NCI-H146 (cell line): ENCODE results near the gene PLEKHH1.
A peak's percentile ranks its signal among the peaks of the same experiment; 100 is the strongest.

Experiments used
- DNase-seq: peaks from one replicate; lab custom pipeline; 2025; lab: John Stamatoyannopoulos, UW

The PLEKHH1 gene

GRCh38 chr14:67567654-67568053 is 34.6 kb downstream of the PLEKHH1 start:
- no peak for DNase-seq

- no peak for DNase-seq
Observed at GRCh38 chr14:67569011-67569650, 36.0 kb downstream of the PLEKHH1 start.

GRCh38 chr14:67569651-67570290 is 36.7 kb downstream of the PLEKHH1 start:
- no peak for DNase-seq

DNA sequence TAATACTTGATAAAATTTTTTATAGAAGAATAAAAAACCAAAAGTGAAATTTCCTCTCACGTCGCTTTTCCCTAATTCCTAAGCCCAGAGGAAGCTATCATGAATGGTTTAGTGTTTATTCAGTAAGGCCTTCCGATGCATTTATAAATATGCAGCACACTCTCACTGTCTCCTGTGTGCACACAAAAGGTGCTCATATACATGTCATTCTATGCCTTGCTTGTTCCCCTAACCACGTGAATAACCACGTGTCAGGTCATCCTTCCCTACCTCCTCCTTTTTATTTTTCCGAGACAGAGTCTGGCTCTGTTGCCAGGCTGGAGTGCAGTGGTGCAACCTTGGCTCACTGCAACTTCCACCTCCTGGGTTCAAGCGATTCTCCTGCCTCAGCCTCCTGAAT is 37.4 kb downstream of the PLEKHH1 start:
- DNase-seq = no peak

GRCh38 chr14:67571275-67571990 is 38.3 kb downstream of the PLEKHH1 start:
- peak; percentile 28 for DNase-seq

DNA sequence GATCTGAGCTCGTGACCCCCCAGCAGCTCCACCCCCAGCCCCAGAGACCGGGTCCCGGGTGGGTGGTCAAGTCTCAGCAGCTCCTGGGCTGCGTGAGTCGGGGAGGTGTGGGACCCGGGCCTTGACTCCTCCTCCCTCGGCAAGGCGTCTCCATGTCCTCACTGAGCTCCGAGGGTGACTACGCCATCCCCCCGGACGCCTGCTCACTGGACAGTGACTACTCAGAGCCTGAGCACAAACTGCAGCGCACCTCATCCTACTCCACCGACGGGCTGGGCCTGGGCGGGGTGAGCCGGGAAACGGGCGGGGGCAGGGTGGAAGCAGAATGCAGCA is 38.9 kb downstream of the PLEKHH1 start:
- DNase-seq = no peak

DNA sequence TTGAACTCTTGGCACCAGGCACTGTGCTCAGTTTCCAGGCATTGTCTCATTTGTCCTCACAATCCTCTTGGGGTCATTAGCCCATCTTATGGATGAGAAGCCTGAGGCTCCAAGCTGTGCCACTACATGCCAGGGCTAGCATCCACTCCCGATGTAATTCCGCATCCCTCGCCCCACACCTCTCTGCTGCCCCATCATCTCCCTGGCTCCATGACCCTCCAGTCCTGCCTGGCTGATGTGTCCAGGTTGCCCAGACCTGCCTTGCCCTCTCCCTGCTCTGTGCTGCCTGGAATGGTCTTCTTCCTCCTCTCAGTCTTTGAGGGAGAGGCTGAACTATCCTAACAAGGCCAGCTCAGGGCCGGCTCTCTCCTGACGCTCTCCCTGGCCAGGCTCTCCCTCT is 39.5 kb downstream of the PLEKHH1 start:
- DNase-seq = no peak

GRCh38 chr14:67573228-67574010 is 40.3 kb downstream of the PLEKHH1 start:
- DNase-seq = no peak

DNA sequence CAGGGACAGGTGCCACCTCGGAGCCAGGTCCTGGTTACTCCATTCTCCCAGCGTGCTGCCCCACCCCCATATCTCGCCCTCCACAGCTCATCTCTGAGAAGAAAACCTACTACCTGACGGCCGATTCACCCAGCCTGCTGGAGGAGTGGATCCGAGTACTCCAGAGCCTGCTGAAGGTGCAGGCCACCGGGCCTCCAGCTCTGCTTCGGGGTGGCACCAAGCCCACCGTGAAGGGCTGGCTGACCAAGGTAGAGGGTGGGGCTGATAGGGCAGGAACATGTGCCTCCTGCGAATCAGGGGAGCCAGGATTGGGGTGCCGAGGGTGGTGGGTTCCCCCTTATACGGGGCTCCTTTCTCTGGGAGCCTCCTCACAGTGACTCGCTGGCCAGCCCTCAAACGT is 41.1 kb downstream of the PLEKHH1 start:
- no peak for DNase-seq

DNA sequence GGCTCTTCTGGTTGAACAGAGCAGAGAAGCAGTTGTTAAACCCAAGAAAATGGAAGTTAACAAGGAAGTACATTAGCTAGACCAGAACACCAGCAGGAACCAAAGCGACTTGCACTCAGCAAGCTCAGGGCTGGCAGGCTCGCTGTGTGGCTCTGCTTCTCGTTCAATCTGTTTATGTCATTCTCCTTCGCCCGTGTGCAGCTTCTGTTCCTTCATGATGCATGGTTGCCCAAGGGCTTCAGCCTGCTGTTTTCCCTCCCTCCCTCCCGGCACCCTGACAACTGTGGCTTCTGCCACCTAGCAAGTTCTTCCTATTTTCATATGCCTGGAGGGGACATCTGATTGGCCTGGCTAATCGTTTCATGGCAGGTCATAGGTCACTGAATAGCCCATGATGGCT is 41.7 kb downstream of the PLEKHH1 start:
- DNase-seq = no peak

DNA sequence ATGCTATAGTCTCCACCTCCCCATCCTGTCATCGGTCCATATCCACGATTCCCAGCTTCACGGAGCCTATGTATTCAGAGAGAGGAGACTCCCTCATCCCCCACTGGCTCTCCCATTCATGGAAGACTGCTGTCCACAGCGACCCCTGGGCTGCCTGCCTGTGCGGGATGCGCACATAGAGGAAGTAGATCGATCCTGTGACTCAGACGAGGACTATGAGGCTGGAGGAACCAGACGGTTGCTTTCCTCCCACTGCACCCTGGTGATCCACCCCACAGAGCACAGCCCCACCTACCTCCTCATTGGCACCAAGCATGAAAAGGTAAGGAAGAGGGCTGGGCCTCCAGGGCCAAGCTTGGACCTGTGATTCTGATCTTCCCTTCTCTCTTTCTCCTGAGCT is 42.6 kb downstream of the PLEKHH1 start:
- no peak for DNase-seq

GRCh38 chr14:67576216-67576955 is 43.3 kb downstream of the PLEKHH1 start:
- no peak for DNase-seq

GRCh38 chr14:67577181-67577808 is 44.2 kb downstream of the PLEKHH1 start:
- no peak for DNase-seq

DNA sequence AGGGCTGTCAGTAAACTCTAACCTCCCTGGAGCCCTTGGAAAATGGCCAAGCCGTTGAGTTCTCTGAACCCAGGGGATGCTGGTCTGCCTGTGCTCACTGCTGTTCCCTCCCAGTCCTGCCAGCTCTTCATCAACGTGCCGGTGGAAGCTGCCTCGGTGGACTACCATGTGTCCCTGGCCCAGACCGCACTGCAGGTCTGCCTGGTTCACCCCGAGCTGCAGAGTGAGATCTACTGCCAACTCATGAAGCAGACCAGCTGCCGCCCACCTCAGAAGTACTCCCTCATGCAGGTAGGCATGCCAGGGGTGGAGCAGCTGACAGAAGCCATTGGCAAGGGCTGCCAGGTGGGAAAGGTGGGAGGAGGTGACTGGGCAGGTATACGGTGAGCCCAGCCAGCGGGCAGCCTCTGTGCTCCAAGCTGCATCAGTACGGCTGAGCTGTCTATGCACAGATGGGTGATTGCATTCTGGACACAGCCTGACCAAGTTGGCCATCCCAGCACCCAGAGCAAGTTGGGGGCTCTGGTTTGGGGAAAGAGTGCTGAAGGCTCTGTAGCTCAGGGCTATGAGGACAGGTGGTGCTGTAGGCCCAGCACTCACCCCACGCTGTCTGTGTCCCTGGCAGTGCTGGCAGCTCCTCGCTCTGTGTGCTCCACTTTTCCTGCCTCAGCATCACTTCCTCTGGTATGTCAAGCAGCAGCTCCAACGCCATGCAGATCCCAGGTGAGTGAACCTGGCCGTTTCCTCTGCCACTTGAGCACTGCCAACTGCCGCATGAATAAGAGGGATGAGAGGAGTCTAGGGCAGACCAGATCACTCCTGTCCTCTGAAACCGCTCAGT is 45.0 kb downstream of the PLEKHH1 start:
- DNase-seq = no peak

DNA sequence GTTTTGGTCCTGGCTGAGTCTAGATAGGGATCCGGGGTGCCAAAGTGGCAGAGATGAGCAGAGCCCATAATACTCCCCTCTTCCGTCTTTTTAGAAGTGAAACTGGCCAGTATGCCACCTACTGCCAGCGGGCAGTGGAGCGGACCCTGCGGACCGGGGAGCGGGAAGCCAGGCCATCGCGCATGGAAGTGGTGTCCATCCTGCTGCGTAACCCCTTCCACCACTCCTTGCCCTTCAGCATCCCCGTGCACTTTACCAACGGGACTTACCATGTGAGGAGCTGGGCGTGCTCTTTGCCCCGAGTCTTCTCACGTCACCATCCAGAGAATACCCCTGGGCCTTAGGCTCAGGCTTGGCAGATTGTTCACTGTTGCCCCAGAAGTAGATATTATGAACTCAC is 46.0 kb downstream of the PLEKHH1 start:
- no peak for DNase-seq

- no peak for DNase-seq
Observed at GRCh38 chr14:67579636-67580035, 46.5 kb downstream of the PLEKHH1 start.

DNA sequence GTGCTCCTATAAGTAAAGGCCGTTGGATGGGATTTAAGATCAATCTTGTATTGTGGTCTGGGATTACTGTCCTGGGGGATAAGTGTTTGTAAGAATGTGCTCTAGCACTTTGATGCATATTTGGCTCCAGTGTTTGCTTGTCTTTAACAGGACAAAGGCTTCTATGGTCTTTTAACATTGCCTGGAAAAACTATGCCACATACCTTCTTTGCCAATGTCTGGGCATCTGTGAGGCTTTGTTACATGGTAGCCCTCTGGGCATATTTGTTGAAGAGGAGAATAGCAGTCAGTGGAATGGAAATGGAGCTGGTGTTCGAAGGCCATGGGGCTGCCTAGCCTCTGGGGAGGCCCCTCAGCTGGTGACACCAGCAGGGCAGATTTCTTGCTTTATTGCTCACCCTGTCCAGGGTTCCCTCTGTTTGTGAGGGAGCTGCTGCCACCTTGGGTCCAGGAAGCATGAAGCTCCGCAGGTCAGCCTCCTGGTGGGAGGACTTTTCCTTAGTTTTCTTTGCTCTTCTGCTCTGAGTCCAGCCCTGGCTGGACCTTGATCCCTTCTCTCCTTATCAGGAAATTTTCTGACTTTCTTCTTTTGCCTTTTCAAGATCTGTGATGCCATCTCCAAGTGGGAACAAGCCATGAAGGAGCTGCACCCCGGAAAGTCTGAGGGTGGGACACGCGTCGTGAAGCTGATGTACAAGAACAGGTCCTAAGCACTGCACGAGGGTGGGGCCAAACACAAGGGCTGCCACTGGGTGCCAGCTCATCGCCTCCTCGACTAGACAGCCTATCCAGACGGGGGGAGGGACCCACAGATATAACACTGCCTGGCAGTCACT is 47.5 kb downstream of the PLEKHH1 start:
- no peak for DNase-seq

GRCh38 chr14:67581643-67582042 is 48.6 kb downstream of the PLEKHH1 start:
- DNase-seq = no peak

DNA sequence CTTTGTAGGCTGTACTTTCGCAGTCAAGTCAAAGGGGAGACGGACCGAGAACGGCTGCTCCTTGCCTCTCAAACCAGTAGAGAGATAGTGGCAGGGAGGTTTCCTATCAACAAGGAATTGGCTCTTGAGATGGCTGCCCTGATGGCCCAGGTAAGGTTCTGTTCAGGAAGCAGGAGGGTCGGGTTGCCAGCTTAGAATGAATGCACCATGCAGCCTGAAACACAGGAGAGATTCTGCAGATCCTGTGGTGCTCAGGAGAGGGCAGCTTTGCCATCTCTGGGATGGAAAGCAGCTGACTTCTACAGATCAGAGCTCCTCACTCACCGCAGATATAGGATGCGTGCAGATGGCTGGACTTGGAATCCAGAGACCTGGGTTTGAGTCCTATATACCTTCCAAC is 49.0 kb downstream of the PLEKHH1 start:
- DNase-seq = no peak
